Mucosa of rectum (tissue), 2 donors: ENCODE measurements around the gene SRI.

Source experiments
- H3K27ac ChIP-seq, 2 donors: one replicate each; pipeline ENCODE4 v1.7.0; 2013; ENCODE audit warnings: inconsistent platforms in 2 of 2, low read depth in 2 of 2, low read length in 2 of 2
- H3K27me3 ChIP-seq, 2 donors: one replicate each; pipeline ENCODE4 v1.7.0; 2013; ENCODE audit warnings: low read length in 2 of 2; ENCODE audit not compliant: control insufficient read depth in 2 of 2, insufficient read depth in 2 of 2
- H3K36me3 ChIP-seq, 2 donors: one replicate each; pipeline ENCODE4 v1.7.0; 2013; ENCODE audit warnings: low read length in 2 of 2; ENCODE audit not compliant: control insufficient read depth in 2 of 2, insufficient read depth in 2 of 2
- H3K4me1 ChIP-seq, 2 donors: one replicate each; pipeline ENCODE4 v1.7.0; 2013; ENCODE audit warnings: low read length in 2 of 2, mild to moderate bottlenecking in 1 of 2; ENCODE audit not compliant: control insufficient read depth in 2 of 2, insufficient read depth in 2 of 2
- H3K4me3 ChIP-seq, 2 donors: one replicate each; pipeline ENCODE4 v1.7.0; 2013; ENCODE audit warnings: low read length in 2 of 2
- H3K9ac ChIP-seq, 2 donors: one replicate each; pipeline ENCODE4 v1.7.0; 2013; ENCODE audit warnings: low read length in 2 of 2, low read depth in 1 of 2, mild to moderate bottlenecking in 1 of 2
- H3K9me3 ChIP-seq, 2 donors: one replicate each; pipeline ENCODE4 v1.7.0; 2013; ENCODE audit warnings: low read length in 2 of 2; ENCODE audit not compliant: control insufficient read depth in 2 of 2
- donor health status: healthy.
- donor health status: Normal muscosa, but diverticular disease.

SRI gene

DNA sequence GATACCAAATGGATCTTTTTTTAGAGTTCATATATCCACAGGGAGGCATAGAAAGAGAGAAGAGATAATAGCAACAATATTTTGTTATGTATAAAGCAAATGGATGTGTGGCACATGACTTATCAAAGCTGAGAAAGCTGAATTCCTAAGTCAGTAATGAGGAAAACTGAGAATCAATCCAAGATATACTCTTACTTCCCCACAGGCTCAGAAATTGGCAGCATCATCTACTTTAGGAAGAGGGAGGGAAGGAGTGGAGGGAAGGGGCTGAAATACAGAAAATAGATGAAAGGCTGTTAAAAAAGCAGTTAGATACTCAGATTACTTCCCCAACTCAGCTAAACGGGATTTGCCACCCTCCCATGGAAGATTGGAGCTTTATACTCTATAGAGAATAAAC lies 63.5 kb downstream of the SRI start:
- Histone ChIP-seq H3K9ac (no peak overlapping the region), H3K36me3 (no peaks in the 10 kb centered on the region), H3K27ac (no peak overlapping the region)

DNA sequence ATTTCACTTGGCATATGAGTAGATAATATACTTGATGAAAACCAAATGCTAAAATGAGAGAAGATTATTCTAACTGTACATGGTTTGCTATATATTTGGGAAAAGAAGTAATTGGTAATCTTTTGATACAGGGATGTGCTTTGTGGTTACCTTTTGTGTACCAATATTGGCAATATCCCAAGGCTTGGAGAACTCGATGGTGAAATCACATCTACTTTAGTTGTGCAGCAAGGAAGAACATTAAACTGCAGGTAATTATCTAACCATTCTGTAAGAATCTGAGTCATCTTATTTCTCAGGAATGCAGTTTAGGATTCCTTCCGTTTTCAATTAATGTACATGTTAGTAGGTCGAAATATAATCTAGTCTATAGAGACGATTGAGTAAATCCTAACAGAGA lies 64.1 kb downstream of the SRI start:
- H3K9ac ChIP-seq: no peak overlapping the region
- no peaks in the 10 kb centered on the region for H3K36me3 ChIP-seq
- H3K27me3 ChIP-seq: no peaks in the 10 kb centered on the region
- H3K9me3 ChIP-seq: no peaks in the 10 kb centered on the region
- H3K27ac ChIP-seq: no peak overlapping the region
- H3K4me1 ChIP-seq: no peaks in the 10 kb centered on the region
- H3K4me3 ChIP-seq: no peak overlapping the region

More for the DNA sequence above, 63.5 kb downstream of the SRI start:
- Histone ChIP-seq H3K9me3 (no peaks in the 10 kb centered on the region), H3K27me3 (no peaks in the 10 kb centered on the region), H3K4me3 (no peak overlapping the region), H3K4me1 (no peaks in the 10 kb centered on the region)
